ENCODE results near the gene CCDC169. TPM values are rescaled to one million over a fixed set of nuclear protein-coding genes. Genes with fewer than 3 reads are reported as not detected.

CCDC169 gene
- total RNA-seq, 6 donors from 2014 or later, result 0.20 to 0.74 (median 0.26) TPM; not detected in 3

DNA sequence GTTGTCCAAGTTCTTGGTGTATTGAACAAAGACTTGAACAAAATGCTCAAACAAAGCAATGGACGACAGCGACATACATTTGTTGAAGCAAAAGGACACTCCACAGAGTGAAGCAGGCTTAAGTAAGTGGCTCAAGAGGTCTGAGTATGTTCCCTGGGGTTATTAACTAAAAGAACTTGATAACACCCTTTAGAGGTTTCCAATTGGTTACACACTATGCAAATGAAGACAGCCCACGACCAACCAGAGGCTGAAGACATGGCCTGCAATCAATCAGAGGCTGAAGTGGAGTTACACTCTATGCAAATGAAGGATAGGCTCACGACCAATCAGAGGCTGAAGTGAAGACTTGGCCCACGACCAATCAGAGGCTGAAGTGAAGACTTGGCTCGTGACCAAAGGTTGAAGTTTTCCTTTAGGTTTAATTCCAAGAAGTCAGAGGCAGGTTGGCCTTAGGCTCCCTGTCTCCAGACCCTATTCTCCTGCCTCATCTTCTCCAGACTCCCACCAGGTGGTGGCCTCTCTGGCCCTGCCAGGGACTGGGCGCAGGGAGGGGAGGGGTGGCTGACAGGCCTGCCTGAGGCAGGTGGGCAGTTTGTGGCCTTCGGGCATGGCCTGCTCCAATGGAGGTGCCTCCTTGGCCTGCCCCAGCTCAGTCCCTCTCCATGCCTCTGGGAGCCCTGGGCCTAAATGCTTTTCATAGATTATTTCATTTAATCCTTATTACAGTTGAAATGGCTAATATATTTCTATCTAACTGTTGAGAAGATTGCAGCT is 38.1 kb downstream of the CCDC169 start:
- Histone ChIP-seq H3K4me1 (peaks cover 0 to 9% (median 0%) of the 10 kb centered on the region in 4 donors), H3K36me3 (no peaks in the 10 kb centered on the region), H3K9me3 (no peaks in the 10 kb centered on the region), H3K4me3 (no peak overlapping the region), H3K27ac (no peak overlapping the region), H3K27me3 (no peaks in the 10 kb centered on the region)
- ATAC-seq (ENCODE audit: low FRiP score in 2 of 2) (no peak), DNase-seq (peak in 1 of 2 donors; percentile 35)
- TF ChIP-seq, protein P1, sequence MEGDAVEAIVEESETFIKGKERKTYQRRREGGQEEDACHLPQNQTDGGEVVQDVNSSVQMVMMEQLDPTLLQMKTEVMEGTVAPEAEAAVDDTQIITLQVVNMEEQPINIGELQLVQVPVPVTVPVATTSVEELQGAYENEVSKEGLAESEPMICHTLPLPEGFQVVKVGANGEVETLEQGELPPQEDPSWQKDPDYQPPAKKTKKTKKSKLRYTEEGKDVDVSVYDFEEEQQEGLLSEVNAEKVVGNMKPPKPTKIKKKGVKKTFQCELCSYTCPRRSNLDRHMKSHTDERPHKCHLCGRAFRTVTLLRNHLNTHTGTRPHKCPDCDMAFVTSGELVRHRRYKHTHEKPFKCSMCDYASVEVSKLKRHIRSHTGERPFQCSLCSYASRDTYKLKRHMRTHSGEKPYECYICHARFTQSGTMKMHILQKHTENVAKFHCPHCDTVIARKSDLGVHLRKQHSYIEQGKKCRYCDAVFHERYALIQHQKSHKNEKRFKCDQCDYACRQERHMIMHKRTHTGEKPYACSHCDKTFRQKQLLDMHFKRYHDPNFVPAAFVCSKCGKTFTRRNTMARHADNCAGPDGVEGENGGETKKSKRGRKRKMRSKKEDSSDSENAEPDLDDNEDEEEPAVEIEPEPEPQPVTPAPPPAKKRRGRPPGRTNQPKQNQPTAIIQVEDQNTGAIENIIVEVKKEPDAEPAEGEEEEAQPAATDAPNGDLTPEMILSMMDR (IDR thresholded peaks at IDR 0.05), result no peak
- TF ChIP-seq EP300 (IDR thresholded peaks at IDR 0.05) (no peak), POLR2AphosphoS5 (IDR thresholded peaks at IDR 0.05) (no peak), POLR2A (IDR thresholded peaks at IDR 0.05) (no peak)
- 81 to 96% methylated on average over 4 to 8 of the region's 8 CpGs for WGBS, 2 donors

DNA sequence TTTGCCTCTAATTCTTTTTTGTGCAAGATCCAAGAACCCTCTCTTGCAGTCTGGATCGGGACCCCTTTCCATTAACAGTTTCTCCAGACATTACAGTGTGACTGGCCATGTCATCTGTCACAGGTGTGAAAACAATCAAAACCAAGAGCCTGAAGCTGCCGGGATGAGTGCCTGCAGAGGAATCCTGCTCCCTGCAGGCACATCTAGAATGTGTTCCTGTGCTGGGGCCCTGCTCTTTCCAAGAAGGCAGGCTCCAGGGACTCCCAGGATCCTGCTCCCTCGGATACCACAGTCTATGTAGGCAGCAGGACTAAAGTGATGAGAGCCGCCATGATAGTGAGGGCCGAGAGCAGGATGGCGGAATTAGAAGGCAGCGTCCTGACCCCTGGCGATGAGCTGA is 38.8 kb downstream of the CCDC169 start:
- 85 to 89% methylated on average over 8 of the region's 8 CpGs for WGBS, 2 donors
- H3K27ac ChIP-seq, result no peak overlapping the region
- DNase-seq (no peak), ATAC-seq (ENCODE audit: low FRiP score in 2 of 2) (no peak)
- peaks cover 0 to 9% (median 0%) of the 10 kb centered on the region in 4 donors for H3K4me1 ChIP-seq
- no peaks in the 10 kb centered on the region for H3K27me3 ChIP-seq
- TF ChIP-seq, protein P1 (IDR thresholded peaks at IDR 0.05), result no peak
- TF ChIP-seq POLR2AphosphoS5 (IDR thresholded peaks at IDR 0.05) (no peak), POLR2A (IDR thresholded peaks at IDR 0.05) (no peak), EP300 (IDR thresholded peaks at IDR 0.05) (no peak)
- H3K4me3 ChIP-seq, result no peak overlapping the region
- no peaks in the 10 kb centered on the region for H3K36me3 ChIP-seq
- H3K9me3 ChIP-seq, result no peaks in the 10 kb centered on the region

- H3K9me3 ChIP-seq, result peaks cover 0 to 6% (median 0%) of the 10 kb centered on the region in 4 donors
- DNase-seq (no peak), ATAC-seq (ENCODE audit: low FRiP score in 2 of 2) (no peak)
- no peaks in the 10 kb centered on the region for H3K4me1 ChIP-seq
- no peak overlapping the region for H3K4me3 ChIP-seq
- H3K27ac ChIP-seq, result no peak overlapping the region
- no peak for TF ChIP-seq POLR2A (IDR thresholded peaks at IDR 0.05)
- TF ChIP-seq EP300 (IDR thresholded peaks at IDR 0.05), result no peak
- TF ChIP-seq POLR2AphosphoS5 (IDR thresholded peaks at IDR 0.05), result no peak
- TF ChIP-seq, protein P1 (IDR thresholded peaks at IDR 0.05), result no peak
- H3K27me3 ChIP-seq, result no peaks in the 10 kb centered on the region
- H3K36me3 ChIP-seq, result no peaks in the 10 kb centered on the region
Measured at GRCh38 chr13:36251526-36251925, 46.1 kb downstream of the CCDC169 start.

DNA sequence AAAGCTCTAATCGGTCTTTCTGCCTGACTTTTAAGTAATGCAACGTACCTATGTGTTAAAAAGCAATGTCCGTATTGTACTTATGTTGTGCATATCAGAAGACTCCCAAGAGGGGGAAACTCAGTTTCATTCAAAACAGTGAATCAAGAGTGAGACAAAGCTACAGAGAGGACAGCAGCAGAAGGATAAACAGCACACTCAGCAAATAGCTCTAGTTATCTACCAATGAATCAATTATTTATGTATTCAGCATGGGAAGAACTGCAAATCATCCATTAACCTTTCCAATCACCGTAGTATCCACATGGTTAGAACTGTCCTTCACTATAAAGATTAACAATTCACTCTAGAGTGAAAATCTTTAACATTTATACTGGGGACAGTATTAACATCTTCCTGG is 46.6 kb downstream of the CCDC169 start:
- no peak overlapping the region for H3K27ac ChIP-seq
- TF ChIP-seq POLR2A (IDR thresholded peaks at IDR 0.05) (no peak), EP300 (IDR thresholded peaks at IDR 0.05) (no peak), POLR2AphosphoS5 (IDR thresholded peaks at IDR 0.05) (no peak)
- TF ChIP-seq, protein P1 (IDR thresholded peaks at IDR 0.05), result no peak
- no peaks in the 10 kb centered on the region for H3K27me3 ChIP-seq
- no peaks in the 10 kb centered on the region for H3K4me1 ChIP-seq
- DNase-seq (no peak), ATAC-seq (ENCODE audit: low FRiP score in 2 of 2) (no peak)
- H3K36me3 ChIP-seq, result no peaks in the 10 kb centered on the region
- WGBS, 2 donors, result 81 to 84% methylated on average over 4 of the region's 4 CpGs
- peaks cover 0 to 11% (median 0%) of the 10 kb centered on the region in 4 donors for H3K9me3 ChIP-seq
- H3K4me3 ChIP-seq, result no peak overlapping the region

DNA sequence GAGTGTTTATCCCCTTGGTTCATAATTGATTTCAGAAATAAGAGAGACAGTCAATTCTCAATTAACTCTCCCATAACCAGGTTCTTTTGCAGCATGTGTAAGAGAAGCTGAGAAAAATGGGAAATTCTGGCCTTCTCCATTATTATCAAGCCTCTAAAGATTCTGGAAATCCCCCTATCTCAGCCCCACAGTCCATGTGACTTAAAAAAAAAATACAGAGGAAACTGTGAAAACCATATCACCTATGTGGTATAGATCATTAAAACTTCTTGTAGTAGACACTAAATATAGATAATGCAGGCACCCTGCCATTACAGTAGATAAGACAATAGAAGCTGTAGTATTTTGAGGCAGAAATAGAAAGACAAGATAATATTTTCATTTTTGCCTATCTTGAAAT is 48.9 kb downstream of the CCDC169 start:
- TF ChIP-seq POLR2AphosphoS5 (IDR thresholded peaks at IDR 0.05) (no peak), EP300 (IDR thresholded peaks at IDR 0.05) (no peak), POLR2A (IDR thresholded peaks at IDR 0.05) (no peak)
- TF ChIP-seq, protein P1 (IDR thresholded peaks at IDR 0.05), result no peak
- no peaks in the 10 kb centered on the region for H3K27me3 ChIP-seq
- no peak for ATAC-seq (ENCODE audit: low FRiP score in 2 of 2)

More for the DNA sequence above, 48.9 kb downstream of the CCDC169 start:
- H3K9me3 ChIP-seq, result peaks cover 0 to 11% (median 0%) of the 10 kb centered on the region in 4 donors
- DNase-seq, result no peak
- H3K4me3 ChIP-seq, result no peak overlapping the region
- H3K27ac ChIP-seq, result no peak overlapping the region
- H3K4me1 ChIP-seq, result no peaks in the 10 kb centered on the region
- H3K36me3 ChIP-seq, result no peaks in the 10 kb centered on the region
